Measurements from ENCODE around the gene SPTA1. TPM values are rescaled to one million over a fixed set of nuclear protein-coding genes. Genes with fewer than 3 reads are reported as not detected.
"Not testable (repeated sequence)": the region's sequence is repeated elsewhere in the genome, so short reads cannot be mapped to it uniquely, and the experiment has no call there.

Gene SPTA1
- total and polyA plus RNA-seq, 2 of the 4 experiments (the other 2 are of a cell fraction), result not detected

GRCh38 chr1:158691907-158692306, 5.4 kb upstream of the SPTA1 start:
- ChIA-PET POLR2A (ENCODE audit: unreplicated experiment) (no interaction called here), CTCF (no interaction called here)
- BruUV-seq (replicated peaks), result no TSS peak
- no peaks in the 10 kb centered on the region for H4K20me1 ChIP-seq (ENCODE audit: insufficient read depth, low read length)
- no peak overlapping the region for H3K9ac ChIP-seq (ENCODE audit: low read depth, low read length)
- ATAC-seq (ENCODE audit: low read depth) (no peak), DNase-seq (no peak)
- no peak overlapping the region for H3K4me2 ChIP-seq (ENCODE audit: low read depth, low read length)
- H3K36me3 ChIP-seq (ENCODE audit: control insufficient read depth, insufficient read depth, low read length), result no peaks in the 10 kb centered on the region
- H3K18ac ChIP-seq (ENCODE audit: low read depth, low read length), result no peak overlapping the region
- dilution Hi-C loops (cut with HindIII; ENCODE audit: low sequenced_read_pairs, unreplicated experiment), result no loop called here
- no peaks in the 10 kb centered on the region for H3K9me1 ChIP-seq (ENCODE audit: insufficient read depth, low read length)
- no peaks in the 10 kb centered on the region; the same call in 1 of the 2 replicates for H3K9me3 ChIP-seq (ENCODE audit: control insufficient read depth, insufficient read depth, low read length)
- H3K14ac ChIP-seq (replicated peaks; ENCODE audit: low read depth, low read length), result no peak overlapping the region
- no peak overlapping the region for H3K4me3 ChIP-seq (ENCODE audit: insufficient read depth, low read depth, low read length)
- H4K91ac ChIP-seq (ENCODE audit: insufficient read depth, low read depth, low read length), result no peak overlapping the region
- H3K4ac ChIP-seq (ENCODE audit: low read depth, low read length), result no peak overlapping the region
- H2BK20ac ChIP-seq (ENCODE audit: low read depth, low read length), result no peak overlapping the region
- H3K79me1 ChIP-seq (ENCODE audit: low read depth in 1 of 2, low read length in 2 of 2), result no peaks in the 10 kb centered on the region
- in situ Hi-C loops (cut with MboI; ENCODE audit: low sequenced_read_pairs), result no loop called here
- no peak overlapping the region for H2AK5ac ChIP-seq (ENCODE audit: low read depth, low read length)
- H4K5ac ChIP-seq (ENCODE audit: low read depth, low read length), result no peak overlapping the region
- H3K56ac ChIP-seq (ENCODE audit: extremely low read depth, insufficient read depth, low read length), result no peak overlapping the region
- no peaks in the 10 kb centered on the region for H3K4me1 ChIP-seq (ENCODE audit: control insufficient read depth, insufficient read depth, low read length)
- no peak overlapping the region for H2BK15ac ChIP-seq (ENCODE audit: low read depth, low read length)
- H2AFZ ChIP-seq (replicated peaks; ENCODE audit: low read length, poor library complexity), result no peak overlapping the region
- H3K23ac ChIP-seq (ENCODE audit: low read depth, low read length), result no peak overlapping the region
- no peak overlapping the region for H2BK120ac ChIP-seq (ENCODE audit: low read depth, low read length)
- H2BK5ac ChIP-seq (ENCODE audit: low read depth, low read length, poor library complexity, severe bottlenecking), result no peak overlapping the region
- intact Hi-C loops (cut with micrococcal nuclease), result no loop called here
- no peak overlapping the region for H2AK9ac ChIP-seq (replicated peaks; ENCODE audit: low read depth, low read length, poor library complexity)
- H3K27ac ChIP-seq (ENCODE audit: insufficient read depth, low read length), result no peak overlapping the region
- H3K27me3 ChIP-seq (ENCODE audit: control insufficient read depth, insufficient read depth, low read length), result no peaks in the 10 kb centered on the region
- TF ChIP-seq RFX5 (IDR thresholded peaks at IDR 0.05; ENCODE audit: low read depth, low read length), result no peak
- no peak for TF ChIP-seq CEBPB (IDR thresholded peaks at IDR 0.05; ENCODE audit: low read depth, low read length)
- no peak for TF ChIP-seq MXI1 (IDR thresholded peaks at IDR 0.05; ENCODE audit: borderline replicate concordance, low read depth, low read length)
- no peak overlapping the region for H4K8ac ChIP-seq (ENCODE audit: low read depth in 2 of 2, low read length in 2 of 2)

GRCh38 chr1:158691149-158691548, 4.6 kb upstream of the SPTA1 start:
- H4K20me1 ChIP-seq (ENCODE audit: insufficient read depth, low read length); H4K5ac ChIP-seq (ENCODE audit: low read depth, low read length); H3K9me1 ChIP-seq (ENCODE audit: insufficient read depth, low read length); H3K9me3 ChIP-seq (ENCODE audit: control insufficient read depth, insufficient read depth, low read length); H3K18ac ChIP-seq (ENCODE audit: low read depth, low read length); H3K27me3 ChIP-seq (ENCODE audit: control insufficient read depth, insufficient read depth, low read length); DNase-seq; H2AK5ac ChIP-seq (ENCODE audit: low read depth, low read length); H3K56ac ChIP-seq (ENCODE audit: extremely low read depth, insufficient read depth, low read length); ATAC-seq (ENCODE audit: low read depth); H3K4me3 ChIP-seq (ENCODE audit: insufficient read depth, low read depth, low read length); H3K14ac ChIP-seq (replicated peaks; ENCODE audit: low read depth, low read length); H4K91ac ChIP-seq (ENCODE audit: insufficient read depth, low read depth, low read length); in situ Hi-C loops (cut with MboI; ENCODE audit: low sequenced_read_pairs); H3K4ac ChIP-seq (ENCODE audit: low read depth, low read length); H2BK15ac ChIP-seq (ENCODE audit: low read depth, low read length); H3K4me2 ChIP-seq (ENCODE audit: low read depth, low read length); H2BK20ac ChIP-seq (ENCODE audit: low read depth, low read length); H3K27ac ChIP-seq (ENCODE audit: insufficient read depth, low read length); H4K8ac ChIP-seq (ENCODE audit: low read depth in 2 of 2, low read length in 2 of 2); H2AK9ac ChIP-seq (replicated peaks; ENCODE audit: low read depth, low read length, poor library complexity); H3K23ac ChIP-seq (ENCODE audit: low read depth, low read length); H2BK5ac ChIP-seq (ENCODE audit: low read depth, low read length, poor library complexity, severe bottlenecking); H3K36me3 ChIP-seq (ENCODE audit: control insufficient read depth, insufficient read depth, low read length); BruUV-seq (replicated peaks); POLR2A ChIA-PET (ENCODE audit: unreplicated experiment); H2AFZ ChIP-seq (replicated peaks; ENCODE audit: low read length, poor library complexity); H3K4me1 ChIP-seq (ENCODE audit: control insufficient read depth, insufficient read depth, low read length); H2BK120ac ChIP-seq (ENCODE audit: low read depth, low read length); intact Hi-C loops (cut with micrococcal nuclease); H3K79me1 ChIP-seq (ENCODE audit: low read depth in 1 of 2, low read length in 2 of 2); dilution Hi-C loops (cut with HindIII; ENCODE audit: low sequenced_read_pairs, unreplicated experiment); CTCF ChIA-PET; H3K9ac ChIP-seq (ENCODE audit: low read depth, low read length): not testable (repeated sequence)
- WGBS, 2 experiments (ENCODE audit: extremely low coverage in 2 of 2, insufficient read length in 1 of 2), result no CpG with 5 or more reads among the region's 1 CpG

Data from IMR-90 (cell line).